ENCODE data around the gene EFCAB14. TPM values are rescaled to one million over a fixed set of nuclear protein-coding genes. Genes with fewer than 3 reads are reported as not detected.
A peak's percentile ranks its signal among the peaks of the same experiment; 100 is the strongest.
"Not testable (repeated sequence)": the region's sequence is repeated elsewhere in the genome, so short reads cannot be mapped to it uniquely, and the experiment has no call there.

Gene EFCAB14
- total RNA-seq, 1 donor from 2014 or later, result 50.7 TPM

GRCh38 chr1:46747683-46748288, 28.9 kb upstream of the EFCAB14 start:
- no peak overlapping the region for H3K27ac ChIP-seq (ENCODE audit: low read depth, low read length)
- no peak overlapping the region for H3K9ac ChIP-seq (ENCODE audit: low read length)
- H3K9me3 ChIP-seq (ENCODE audit: insufficient read depth, low read depth, low read length), result no peaks in the 10 kb centered on the region
- TF ChIP-seq CTCF (IDR thresholded peaks at IDR 0.05; ENCODE audit: insufficient read depth, low read depth, low read length), result peak; percentile 53
- no peak for TF ChIP-seq EZH2 (IDR thresholded peaks at IDR 0.05; ENCODE audit: insufficient read depth, low read length)
- FAIRE-seq, result no peak
- H3K36me3 Mint-ChIP-seq (ENCODE audit: low read depth, unreplicated experiment), result no peaks in the 10 kb centered on the region
- H4K20me1 ChIP-seq (ENCODE audit: insufficient read depth, low read length), result no peaks in the 10 kb centered on the region
- H3K27me3 ChIP-seq (ENCODE audit: insufficient read depth, low read length), result peaks cover 2% of the 10 kb centered on the region
- H3K4me2 ChIP-seq (ENCODE audit: low read length), result no peak overlapping the region
- H3K9me3 Mint-ChIP-seq (ENCODE audit: unreplicated experiment), result no peaks in the 10 kb centered on the region
- no peak overlapping the region for H3K27ac Mint-ChIP-seq (ENCODE audit: unreplicated experiment)
- H3K79me2 ChIP-seq (ENCODE audit: insufficient read depth, low read length), result no peaks in the 10 kb centered on the region
- H2AFZ ChIP-seq (ENCODE audit: low read depth, low read length), result no peak overlapping the region
- no peaks in the 10 kb centered on the region for H3K4me1 ChIP-seq (ENCODE audit: insufficient read depth, low read length)
- no peaks in the 10 kb centered on the region for H3K36me3 ChIP-seq (ENCODE audit: insufficient read depth, low read length)
- DNase-seq (ENCODE audit: low read depth), result peak; percentile 20
- no peak overlapping the region for H3K4me3 ChIP-seq (ENCODE audit: insufficient read depth, low read depth, low read length)
- peaks cover 26% of the 10 kb centered on the region for H3K27me3 Mint-ChIP-seq (ENCODE audit: low read depth, unreplicated experiment)
- H3K4me3 Mint-ChIP-seq (ENCODE audit: unreplicated experiment), result no peak overlapping the region
- peaks cover 2% of the 10 kb centered on the region for H3K4me1 Mint-ChIP-seq (ENCODE audit: low read depth, unreplicated experiment)

GRCh38 chr1:46742069-46742468, 23.2 kb upstream of the EFCAB14 start:
- Histone ChIP-seq H3K9ac (ENCODE audit: low read length) (no peak overlapping the region), H3K79me2 (ENCODE audit: insufficient read depth, low read length) (no peaks in the 10 kb centered on the region), H3K4me3 (ENCODE audit: insufficient read depth, low read depth, low read length) (no peak overlapping the region), H3K4me1 (ENCODE audit: insufficient read depth, low read length) (no peaks in the 10 kb centered on the region), H3K9me3 (ENCODE audit: insufficient read depth, low read depth, low read length) (no peaks in the 10 kb centered on the region), H3K27me3 (ENCODE audit: insufficient read depth, low read length) (no peaks in the 10 kb centered on the region), H3K4me2 (ENCODE audit: low read length) (no peak overlapping the region), H4K20me1 (ENCODE audit: insufficient read depth, low read length) (no peaks in the 10 kb centered on the region), H3K36me3 (ENCODE audit: insufficient read depth, low read length) (no peaks in the 10 kb centered on the region), H2AFZ (ENCODE audit: low read depth, low read length) (no peak overlapping the region), H3K27ac (ENCODE audit: low read depth, low read length) (no peak overlapping the region)
- peaks cover 29% of the 10 kb centered on the region for H3K27me3 Mint-ChIP-seq (ENCODE audit: low read depth, unreplicated experiment)
- no peaks in the 10 kb centered on the region for H3K9me3 Mint-ChIP-seq (ENCODE audit: unreplicated experiment)
- DNase-seq (ENCODE audit: low read depth), result no peak
- H3K4me1 Mint-ChIP-seq (ENCODE audit: low read depth, unreplicated experiment), result no peaks in the 10 kb centered on the region
- no peak for FAIRE-seq
- H3K36me3 Mint-ChIP-seq (ENCODE audit: low read depth, unreplicated experiment), result no peaks in the 10 kb centered on the region
- H3K27ac Mint-ChIP-seq (ENCODE audit: unreplicated experiment), result no peak overlapping the region
- TF ChIP-seq CTCF (IDR thresholded peaks at IDR 0.05; ENCODE audit: insufficient read depth, low read depth, low read length), result no peak
- TF ChIP-seq EZH2 (IDR thresholded peaks at IDR 0.05; ENCODE audit: insufficient read depth, low read length), result no peak
- H3K4me3 Mint-ChIP-seq (ENCODE audit: unreplicated experiment), result no peak overlapping the region

GRCh38 chr1:46735708-46736324, 16.9 kb upstream of the EFCAB14 start:
- Histone ChIP-seq H3K9me3 (ENCODE audit: insufficient read depth, low read depth, low read length) (no peaks in the 10 kb centered on the region), H4K20me1 (ENCODE audit: insufficient read depth, low read length) (no peaks in the 10 kb centered on the region), H3K79me2 (ENCODE audit: insufficient read depth, low read length) (no peaks in the 10 kb centered on the region), H2AFZ (ENCODE audit: low read depth, low read length) (no peak overlapping the region), H3K4me1 (ENCODE audit: insufficient read depth, low read length) (no peaks in the 10 kb centered on the region), H3K4me3 (ENCODE audit: insufficient read depth, low read depth, low read length) (no peak overlapping the region), H3K4me2 (ENCODE audit: low read length) (no peak overlapping the region), H3K36me3 (ENCODE audit: insufficient read depth, low read length) (no peaks in the 10 kb centered on the region), H3K27ac (ENCODE audit: low read depth, low read length) (no peak overlapping the region), H3K27me3 (ENCODE audit: insufficient read depth, low read length) (no peaks in the 10 kb centered on the region), H3K9ac (ENCODE audit: low read length) (no peak overlapping the region)
- H3K9me3 Mint-ChIP-seq (ENCODE audit: unreplicated experiment), result peaks cover 6% of the 10 kb centered on the region
- FAIRE-seq, result peak; percentile 71
- H3K27me3 Mint-ChIP-seq (ENCODE audit: low read depth, unreplicated experiment), result peaks cover 25% of the 10 kb centered on the region
- H3K27ac Mint-ChIP-seq (ENCODE audit: unreplicated experiment), result no peak overlapping the region
- no peaks in the 10 kb centered on the region for H3K4me1 Mint-ChIP-seq (ENCODE audit: low read depth, unreplicated experiment)
- peak; percentile 30 for TF ChIP-seq CTCF (IDR thresholded peaks at IDR 0.05; ENCODE audit: insufficient read depth, low read depth, low read length)
- no peak for TF ChIP-seq EZH2 (IDR thresholded peaks at IDR 0.05; ENCODE audit: insufficient read depth, low read length)
- no peak overlapping the region for H3K4me3 Mint-ChIP-seq (ENCODE audit: unreplicated experiment)
- H3K36me3 Mint-ChIP-seq (ENCODE audit: low read depth, unreplicated experiment), result no peaks in the 10 kb centered on the region
- peak; percentile 42 for DNase-seq (ENCODE audit: low read depth)

GRCh38 chr1:46728327-46728873, 9.5 kb upstream of the EFCAB14 start:
- H3K4me2 ChIP-seq (ENCODE audit: low read length); H3K27ac ChIP-seq (ENCODE audit: low read depth, low read length); H3K27ac Mint-ChIP-seq (ENCODE audit: unreplicated experiment); H3K9me3 ChIP-seq (ENCODE audit: insufficient read depth, low read depth, low read length); H3K9ac ChIP-seq (ENCODE audit: low read length); H3K4me3 Mint-ChIP-seq (ENCODE audit: unreplicated experiment); H3K36me3 Mint-ChIP-seq (ENCODE audit: low read depth, unreplicated experiment); H3K79me2 ChIP-seq (ENCODE audit: insufficient read depth, low read length); H4K20me1 ChIP-seq (ENCODE audit: insufficient read depth, low read length); H3K4me1 ChIP-seq (ENCODE audit: insufficient read depth, low read length); H2AFZ ChIP-seq (ENCODE audit: low read depth, low read length); H3K27me3 ChIP-seq (ENCODE audit: insufficient read depth, low read length); H3K9me3 Mint-ChIP-seq (ENCODE audit: unreplicated experiment); H3K4me3 ChIP-seq (ENCODE audit: insufficient read depth, low read depth, low read length); FAIRE-seq; DNase-seq (ENCODE audit: low read depth); H3K4me1 Mint-ChIP-seq (ENCODE audit: low read depth, unreplicated experiment); H3K36me3 ChIP-seq (ENCODE audit: insufficient read depth, low read length): not testable (repeated sequence)
- peaks cover 22% of the 10 kb centered on the region for H3K27me3 Mint-ChIP-seq (ENCODE audit: low read depth, unreplicated experiment)
